Progenitor cell of endocrine pancreas (in vitro differentiated cells): ENCODE data around the gene SENP3. TPM values are rescaled to one million over a fixed set of nuclear protein-coding genes. Genes with fewer than 3 reads are reported as not detected.

Experiments
- DNase-seq: peaks from one replicate; pipeline ENCODE4 v3.0.0; 2021; ENCODE audit warnings: low spot score; ENCODE audit not compliant: unreplicated experiment
- H3K27ac Mint-ChIP-seq: 2 replicates; pipeline ENCODE4 v1.8.0; 2021; ENCODE audit warnings: mild to moderate bottlenecking, moderate library complexity, mixed read lengths
- H3K27me3 Mint-ChIP-seq: 2 replicates; pipeline ENCODE4 v1.8.0; 2021; ENCODE audit warnings: mixed read lengths
- H3K36me3 Mint-ChIP-seq: 2 replicates; pipeline ENCODE4 v1.8.0; 2022; ENCODE audit warnings: mixed read lengths; ENCODE audit not compliant: insufficient read depth
- H3K4me1 Mint-ChIP-seq: 2 replicates; pipeline ENCODE4 v1.8.0; 2021; ENCODE audit warnings: low read depth, mixed read lengths
- H3K4me3 Mint-ChIP-seq: 2 replicates; pipeline ENCODE4 v1.8.0; 2021; ENCODE audit warnings: low read depth, mild to moderate bottlenecking, moderate library complexity, mixed read lengths
- H3K9me3 Mint-ChIP-seq: 2 replicates; pipeline ENCODE4 v1.8.0; 2021; ENCODE audit warnings: low read depth, mixed read lengths
- CTCF ChIP-seq: fragments of 200-600 bp; sonication (generic); IDR thresholded peaks from one replicate; pipeline ENCODE4 v1.5.0; 2021; ENCODE audit warnings: antibody characterized with exemption, mild to moderate bottlenecking; ENCODE audit not compliant: unreplicated experiment
- total RNA-seq: library from RNA; stranded (reverse); gene quantifications from 2 replicates; pipeline ENCODE4 v1.2.1, GENCODE V29; 2021

SENP3 gene
- total RNA-seq, 1 donor from 2014 or later = 62.5 TPM

GRCh38 chr17:7574176-7574953, 12.6 kb downstream of the SENP3 start:
- Mint-ChIP-seq H3K36me3 (peaks cover 48% of the 10 kb centered on the region), H3K4me1 (peaks cover 29% of the 10 kb centered on the region), H3K9me3 (no peaks in the 10 kb centered on the region), H3K27me3 (no peaks in the 10 kb centered on the region), H3K27ac (peak overlapping the region; percentile 97), H3K4me3 (peak overlapping the region; percentile 98)
- no peak for DNase-seq
- no peak for TF ChIP-seq CTCF

- H3K27ac Mint-ChIP-seq = peak overlapping the region; percentile 97
- no peak for TF ChIP-seq CTCF
These were observed 13.8 kb downstream of the SENP3 start for GRCh38 chr17:7575481-7575883.

GRCh38 chr17:7575959-7576358, 14.2 kb downstream of the SENP3 start:
- Mint-ChIP-seq H3K9me3 (no peaks in the 10 kb centered on the region), H3K36me3 (peaks cover 41% of the 10 kb centered on the region), H3K4me3 (peak overlapping the region; percentile 98), H3K4me1 (peaks cover 39% of the 10 kb centered on the region), H3K27ac (peak overlapping the region; percentile 86), H3K27me3 (no peaks in the 10 kb centered on the region)
- no peak for TF ChIP-seq CTCF
- no peak for DNase-seq

More at GRCh38 chr17:7575481-7575883, 13.8 kb downstream of the SENP3 start:
- H3K9me3 Mint-ChIP-seq = no peaks in the 10 kb centered on the region
- no peak for DNase-seq
- H3K36me3 Mint-ChIP-seq = peaks cover 43% of the 10 kb centered on the region
- H3K27me3 Mint-ChIP-seq = no peaks in the 10 kb centered on the region
- peak overlapping the region; percentile 98 for H3K4me3 Mint-ChIP-seq
- H3K4me1 Mint-ChIP-seq = peaks cover 34% of the 10 kb centered on the region

- no peak for DNase-seq
- H3K9me3 Mint-ChIP-seq = no peaks in the 10 kb centered on the region
- no peaks in the 10 kb centered on the region for H3K27me3 Mint-ChIP-seq
- peaks cover 38% of the 10 kb centered on the region for H3K36me3 Mint-ChIP-seq
- no peak for TF ChIP-seq CTCF
- H3K4me3 Mint-ChIP-seq = no peak overlapping the region
- peak overlapping the region; percentile 86 for H3K27ac Mint-ChIP-seq
- peaks cover 42% of the 10 kb centered on the region for H3K4me1 Mint-ChIP-seq
These were observed 14.8 kb downstream of the SENP3 start for GRCh38 chr17:7576432-7576937.

GRCh38 chr17:7577327-7578199, 15.8 kb downstream of the SENP3 start:
- Mint-ChIP-seq H3K9me3 (no peaks in the 10 kb centered on the region), H3K4me3 (no peak overlapping the region), H3K36me3 (peaks cover 40% of the 10 kb centered on the region), H3K27ac (peak overlapping the region; percentile 86), H3K27me3 (no peaks in the 10 kb centered on the region), H3K4me1 (peaks cover 42% of the 10 kb centered on the region)
- no peak for DNase-seq
- no peak for TF ChIP-seq CTCF
